GM18870 (cell line): ENCODE data around the gene RBM38.
A peak's percentile ranks its signal among the peaks of the same experiment; 100 is the strongest.

Experiments
- ATAC-seq: cut with Tn5 transposase; IDR thresholded peaks from one replicate; pipeline ENCODE4 v1.9.1; 2021; ENCODE audit warnings: moderate library complexity; ENCODE audit not compliant: unreplicated experiment

The RBM38 gene

DNA sequence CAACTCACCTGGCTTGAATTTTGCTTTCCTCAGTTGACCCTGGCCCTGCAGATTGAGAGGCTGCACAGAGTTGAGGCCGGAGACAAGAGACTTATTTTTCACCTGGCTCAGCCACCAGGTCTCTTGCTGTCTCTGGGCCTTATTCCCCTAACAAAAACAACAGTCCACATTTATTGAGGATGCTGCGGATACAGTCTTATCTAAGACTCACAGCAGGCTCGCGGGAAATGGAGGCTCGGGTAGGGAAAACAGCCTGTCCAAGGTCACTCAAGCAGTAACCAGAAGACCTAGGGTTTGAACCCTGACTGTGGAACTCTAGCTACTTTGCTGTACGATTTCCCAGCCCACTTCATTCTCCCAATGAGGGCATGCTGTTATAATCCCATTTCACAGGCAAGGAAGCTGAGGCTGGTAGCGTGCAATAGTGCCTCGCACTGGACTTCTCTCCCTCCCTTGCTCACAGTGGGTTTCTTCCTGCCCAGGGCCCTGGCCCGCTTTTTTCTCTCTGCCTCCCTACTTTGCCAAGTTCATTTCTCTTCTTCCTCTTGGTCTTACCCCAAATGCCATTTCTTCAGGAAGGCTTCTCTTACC, 57.7 kb downstream of the RBM38 start:
- no peak for ATAC-seq

DNA sequence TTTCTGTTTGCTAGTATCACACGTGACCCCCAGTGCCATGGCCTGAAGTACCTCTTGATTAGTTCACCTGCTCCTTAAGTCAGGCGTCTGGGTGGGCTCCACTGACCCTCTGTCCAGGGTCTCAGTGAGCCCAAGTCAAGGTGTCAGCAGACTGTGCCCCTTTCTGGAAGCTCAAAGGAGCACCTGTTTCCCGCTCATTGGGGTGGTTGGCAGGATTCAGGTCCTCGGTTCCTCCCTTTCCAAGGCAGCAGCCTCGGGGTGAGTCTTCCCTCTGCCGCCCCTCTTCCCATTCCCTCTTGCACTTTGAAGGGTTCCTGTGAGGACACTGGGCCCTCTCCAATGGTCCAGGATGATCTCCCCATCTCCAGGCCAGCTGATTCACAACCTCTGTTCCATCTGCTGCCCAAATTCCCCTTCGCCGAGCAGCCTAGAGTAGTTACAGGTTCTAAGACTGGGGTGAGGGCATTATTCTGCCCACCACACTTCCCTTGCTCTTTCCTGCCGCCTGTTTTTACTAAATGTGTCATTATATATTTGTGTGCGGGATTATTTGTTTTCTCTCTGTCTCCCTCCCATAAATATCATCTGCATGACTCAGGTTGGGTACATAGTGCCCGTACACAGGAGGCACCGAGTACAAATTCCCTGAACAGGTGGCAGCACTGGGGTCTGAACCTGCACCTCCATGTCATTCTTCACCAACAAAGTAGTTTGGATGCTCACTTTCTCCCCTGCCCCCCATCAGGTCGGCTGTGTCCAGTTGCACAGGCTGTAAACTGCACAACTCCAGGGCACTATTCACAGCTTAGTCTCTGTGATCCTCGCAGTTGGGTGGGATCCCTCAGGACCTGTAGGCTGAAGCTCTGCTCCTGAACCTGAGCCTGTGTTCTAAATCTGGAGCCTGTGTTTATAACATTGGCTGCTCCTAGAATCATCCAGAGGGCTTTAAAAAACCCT, 58.5 kb downstream of the RBM38 start:
- ATAC-seq, result no peak

- peak; percentile 53 for ATAC-seq
These were observed 59.2 kb downstream of the RBM38 start for GRCh38 chr20:57450419-57450818.

GRCh38 chr20:57450931-57451330, 59.7 kb downstream of the RBM38 start:
- ATAC-seq, result peak; percentile 19

DNA sequence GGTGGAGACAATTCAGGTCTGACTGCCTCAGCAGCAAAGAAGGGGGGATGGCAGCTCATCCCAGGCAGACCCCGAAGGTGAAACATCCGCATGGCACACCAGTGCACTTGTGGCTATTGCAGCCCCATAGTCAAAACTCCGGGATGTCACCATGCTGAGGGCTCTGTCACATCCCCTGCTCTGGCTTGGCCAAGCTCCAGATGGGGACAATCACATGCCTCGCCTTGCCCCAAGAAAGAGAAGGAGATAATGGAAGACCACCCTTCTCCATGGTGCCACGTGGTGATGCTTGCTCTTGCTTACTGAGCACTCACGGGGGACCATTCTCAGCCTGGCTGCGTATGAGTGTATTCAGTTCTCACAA, 60.2 kb downstream of the RBM38 start:
- ATAC-seq, result no peak

DNA sequence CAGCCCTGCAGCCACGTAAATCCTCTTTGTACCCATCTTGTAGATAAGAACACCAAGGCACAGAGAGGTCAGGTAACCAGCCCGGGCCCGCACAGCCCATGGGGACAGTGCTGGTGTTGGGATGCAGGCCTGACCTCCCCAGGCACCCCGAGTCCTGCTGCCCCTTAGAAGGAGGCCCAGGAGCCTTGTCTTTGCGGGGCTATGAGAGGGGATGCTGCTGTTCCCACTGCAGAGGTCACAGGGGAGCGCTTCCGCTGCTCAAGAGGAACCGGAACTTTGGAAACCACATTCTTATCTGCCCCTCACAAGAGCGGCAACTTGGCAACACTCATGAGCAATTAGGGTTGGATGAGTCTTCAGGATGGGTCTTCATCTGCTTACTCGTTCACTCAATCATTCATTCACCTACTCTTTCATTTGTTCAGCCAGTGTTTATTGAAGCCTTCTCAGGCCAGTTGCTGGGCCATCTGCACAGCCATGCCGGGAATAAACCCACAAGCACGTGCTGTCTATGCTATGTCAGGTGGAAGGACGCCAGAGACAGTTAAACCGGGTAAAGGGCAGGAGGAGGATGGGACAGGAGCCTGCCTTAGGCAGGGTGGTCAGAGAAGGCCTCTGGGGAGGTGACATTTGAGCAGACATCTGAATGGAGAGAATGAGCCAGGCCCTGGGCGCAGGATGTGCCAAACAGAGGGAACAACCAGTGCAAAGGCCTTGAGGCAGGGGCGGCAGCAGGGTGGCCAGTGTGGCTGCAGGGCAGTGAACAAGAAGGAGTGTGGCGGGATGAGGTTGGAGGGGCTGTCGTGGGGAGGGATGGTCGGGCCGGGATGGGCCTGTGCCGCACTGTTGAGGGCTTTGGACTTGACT, 60.8 kb downstream of the RBM38 start:
- ATAC-seq, result no peak

DNA sequence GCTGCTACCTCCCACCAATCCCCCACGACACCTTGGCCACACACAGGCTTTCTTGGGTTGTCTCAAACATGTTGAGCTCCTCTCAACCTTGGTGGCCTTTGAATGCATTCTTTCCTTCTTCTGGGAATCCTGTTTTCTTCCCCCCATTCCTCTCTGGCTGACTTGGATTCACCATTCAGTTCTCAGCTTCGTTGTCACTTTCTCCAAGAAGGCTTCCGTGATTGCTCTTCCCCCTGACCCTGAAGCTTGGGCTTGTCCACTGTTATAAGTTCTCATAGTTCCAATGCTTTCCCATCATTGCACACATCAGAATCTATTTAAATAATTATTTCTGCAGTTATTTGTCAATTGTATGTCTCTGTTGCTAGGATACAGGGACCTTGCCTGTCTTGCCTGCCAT, 64.2 kb downstream of the RBM38 start:
- ATAC-seq, result no peak

DNA sequence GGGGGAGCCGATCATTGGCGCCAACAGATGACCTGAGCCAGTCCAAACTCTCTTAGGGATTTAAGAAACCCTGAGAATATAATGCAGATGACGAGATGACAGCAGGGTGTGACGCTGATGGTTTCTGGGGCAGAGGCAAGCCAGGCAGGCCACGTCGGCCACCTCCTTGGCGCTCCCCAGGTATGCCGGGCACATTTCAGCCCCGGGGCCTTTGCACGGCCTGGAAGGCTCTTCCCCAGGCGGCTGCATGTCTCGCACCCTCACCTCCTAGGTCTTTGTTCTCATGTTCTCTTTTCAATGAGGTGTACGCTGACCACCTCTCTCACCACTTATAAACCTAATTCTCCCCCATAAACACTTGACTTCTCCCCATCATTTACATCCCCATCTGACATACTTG, 64.9 kb downstream of the RBM38 start:
- no peak for ATAC-seq

DNA sequence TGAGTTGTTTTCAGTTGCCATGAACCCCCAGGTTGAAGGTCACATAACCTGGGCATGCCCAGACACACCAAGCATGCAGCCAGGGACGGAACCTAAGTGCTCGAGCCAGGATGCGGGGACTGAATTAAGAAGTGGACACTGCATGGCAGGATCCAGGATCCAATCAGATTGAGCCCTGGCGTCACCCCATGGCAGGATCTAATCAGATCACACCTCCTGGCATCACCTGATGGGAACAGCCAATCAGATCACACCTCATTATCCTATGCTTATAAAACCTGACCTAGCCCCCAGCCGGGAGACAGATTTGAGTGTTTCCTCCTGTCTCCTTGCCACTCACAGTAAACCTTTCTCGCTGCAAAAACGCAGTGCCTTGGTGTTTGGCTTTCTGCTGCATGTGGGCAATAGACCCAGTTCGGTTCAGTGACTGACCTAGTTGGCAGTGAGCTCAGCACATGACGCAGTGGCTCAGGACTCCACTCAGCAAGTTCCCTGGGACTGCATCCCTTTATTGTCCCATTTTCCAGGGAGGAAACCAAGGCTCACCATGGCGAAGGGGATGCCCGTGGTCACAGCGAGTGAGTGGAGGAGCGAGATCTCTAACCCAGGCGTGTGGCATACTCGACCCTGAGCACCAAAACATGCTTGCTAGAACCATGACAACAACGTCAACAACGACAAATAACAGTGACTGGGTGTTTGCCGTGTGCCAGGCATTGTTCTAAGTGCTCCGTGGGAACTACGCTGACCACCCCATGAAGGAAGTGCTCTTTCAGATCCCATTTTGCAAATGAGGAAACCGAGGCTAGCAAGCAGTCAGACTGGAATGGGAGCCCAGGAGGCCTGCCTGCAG, 66.3 kb downstream of the RBM38 start:
- ATAC-seq, result no peak

- ATAC-seq, result no peak
These were observed 67.4 kb downstream of the RBM38 start for GRCh38 chr20:57458400-57459160.
